GM04504 (cell line): Measurements from ENCODE around the gene USP33.
A peak's percentile ranks its signal among the peaks of the same experiment; 100 is the strongest.
"Not testable (repeated sequence)": the region's sequence is repeated elsewhere in the genome, so short reads cannot be mapped to it uniquely, and the experiment has no call there.

Experiments
- DNase-seq: peaks from one replicate; pipeline ENCODE4 v3.0.0-alpha.2; 2012; ENCODE audit warnings: low read depth

USP33 gene

DNA sequence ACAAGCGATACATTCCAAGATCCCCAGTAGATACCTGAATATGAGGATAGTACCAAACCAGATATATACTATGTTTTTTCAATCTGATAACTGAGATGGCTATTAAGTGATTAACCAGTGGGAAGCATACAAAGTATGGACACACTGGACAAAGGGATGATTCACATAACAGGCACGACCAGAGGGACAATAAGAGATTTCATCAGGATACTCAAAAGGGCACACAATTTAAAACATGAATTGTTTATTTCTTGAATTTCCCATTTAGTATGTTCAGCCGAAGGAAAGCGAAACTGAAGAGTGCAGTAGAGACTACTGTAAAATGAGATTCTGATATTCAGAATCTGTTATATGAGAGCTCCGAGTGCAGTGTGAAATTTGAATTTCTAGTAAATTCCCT lies 87.8 kb downstream of the USP33 start:
- DNase-seq, result no peak

GRCh38 chr1:77670330-77670729 lies 89.3 kb downstream of the USP33 start:
- no peak for DNase-seq

- no peak for DNase-seq
Measured at GRCh38 chr1:77668924-77669449, 90.7 kb downstream of the USP33 start.

- no peak for DNase-seq
Measured at GRCh38 chr1:77664939-77665516, 94.6 kb downstream of the USP33 start.

- DNase-seq, result no peak
Measured at GRCh38 chr1:77661696-77662095, 98.0 kb downstream of the USP33 start.

DNA sequence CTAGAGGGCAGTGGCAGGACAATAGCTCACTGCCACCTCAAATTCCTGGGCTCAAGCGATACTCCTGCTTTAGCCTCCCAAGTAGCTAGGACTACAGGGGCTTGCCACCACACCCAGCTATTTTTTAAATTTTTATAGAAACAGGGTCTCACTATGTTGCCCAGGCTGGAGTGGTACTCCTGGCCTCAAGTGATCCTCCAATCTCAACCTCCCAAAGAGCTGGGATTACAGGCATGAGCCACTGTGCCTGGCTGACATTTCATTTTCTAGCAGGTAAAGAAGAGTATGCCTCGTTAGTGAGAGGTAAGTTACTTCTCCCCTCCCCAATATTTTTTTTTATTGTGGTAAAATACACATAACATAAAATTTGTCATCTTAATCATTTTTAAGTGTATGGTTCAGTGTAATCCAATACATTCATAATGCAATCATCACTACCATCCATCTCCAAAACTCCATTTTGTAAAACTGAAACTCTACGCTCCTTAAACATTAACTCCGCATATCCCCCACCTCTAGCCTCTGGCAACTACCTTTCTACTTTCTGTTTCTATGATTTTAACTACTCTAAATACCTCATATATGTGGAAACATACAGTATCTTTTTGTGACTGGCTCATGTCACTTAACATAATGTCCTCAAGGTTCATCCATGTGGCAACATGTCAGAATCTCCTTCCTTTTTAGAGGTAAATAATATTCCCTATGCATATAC lies 99.6 kb downstream of the USP33 start:
- no peak for DNase-seq

- DNase-seq, result no peak
Measured at GRCh38 chr1:77658271-77658670, 101.4 kb downstream of the USP33 start.

DNA sequence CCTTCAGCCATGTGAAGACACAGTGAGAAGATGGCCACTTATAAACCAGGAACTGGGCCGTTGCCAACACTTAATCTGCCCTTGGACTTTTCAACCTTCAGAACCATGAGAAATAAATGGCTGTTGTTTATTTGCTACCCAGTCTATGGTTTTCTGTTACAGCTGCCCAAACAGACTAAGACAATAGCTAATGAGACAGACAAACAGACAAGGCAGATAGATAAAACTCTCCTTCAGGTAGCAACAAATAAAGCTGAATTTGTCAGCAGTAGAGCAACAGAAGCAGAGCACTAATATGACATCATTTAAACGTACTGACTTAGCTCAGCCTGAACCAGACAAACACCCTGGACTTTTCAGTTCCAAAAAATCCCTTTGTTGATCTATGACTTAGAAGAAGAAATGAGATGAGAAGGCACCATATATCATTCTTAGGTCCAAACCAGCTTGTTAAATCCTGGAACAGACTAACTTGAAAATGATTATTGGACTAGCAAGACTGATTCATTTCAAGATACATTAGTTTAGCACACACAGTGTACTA lies 104.1 kb downstream of the USP33 start:
- no peak for DNase-seq

DNA sequence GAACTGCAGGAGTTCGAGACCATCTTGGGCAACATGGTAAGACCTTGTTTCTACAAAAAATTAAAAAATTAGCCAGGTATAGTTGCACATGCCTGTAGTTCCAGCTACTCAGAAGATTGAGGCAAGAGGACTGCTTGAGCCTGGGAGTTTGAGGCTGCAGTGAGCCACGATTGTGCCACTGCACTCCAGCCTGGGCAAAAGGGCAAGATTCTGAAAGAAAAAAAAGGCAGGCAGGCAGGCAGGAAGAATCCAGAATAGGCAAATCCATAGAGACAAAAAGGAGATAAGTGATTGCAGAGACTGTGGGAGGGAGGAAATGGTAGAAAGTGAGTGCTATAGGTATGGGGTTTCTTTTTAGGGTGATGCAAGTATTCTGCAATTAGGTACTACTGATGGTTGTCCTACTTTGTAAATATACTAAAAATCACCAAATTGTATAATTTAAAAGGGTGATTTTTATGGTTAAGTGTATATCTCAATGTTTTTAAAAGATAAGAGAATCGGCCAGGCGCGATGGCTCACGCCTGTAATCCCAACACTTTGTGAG lies 106.6 kb downstream of the USP33 start:
- no peak for DNase-seq

- peak; percentile 18 for DNase-seq
Measured at GRCh38 chr1:77652268-77652667, 107.4 kb downstream of the USP33 start.

- DNase-seq, result no peak
Measured at GRCh38 chr1:77649127-77649526, 110.5 kb downstream of the USP33 start.

- DNase-seq, result not testable (repeated sequence)
Measured at GRCh38 chr1:77646224-77646623, 113.4 kb downstream of the USP33 start.
